Measurements from ENCODE around the gene NUAK1. TPM values are rescaled to one million over a fixed set of nuclear protein-coding genes. Genes with fewer than 3 reads are reported as not detected.

NUAK1 gene
- total RNA-seq, 2 donors from 2014 or later, result 16.9 to 30.1 TPM

GRCh38 chr12:106046947-106047346 lies 91.8 kb downstream of the NUAK1 start:
- no peaks in the 10 kb centered on the region for H3K9me3 ChIP-seq
- H3K4me3 ChIP-seq, result no peak overlapping the region
- no peak for DNase-seq (ENCODE audit: low spot score)
- peaks cover 0 to 3% of the 10 kb centered on the region in 2 donors for H3K4me1 ChIP-seq
- H3K36me3 ChIP-seq, result no peaks in the 10 kb centered on the region
- H3K27me3 ChIP-seq, result no peaks in the 10 kb centered on the region
- H3K27ac ChIP-seq, result no peak overlapping the region
- no peak for TF ChIP-seq CTCF (IDR thresholded peaks at IDR 0.05)

GRCh38 chr12:106046301-106046846 lies 92.4 kb downstream of the NUAK1 start:
- Histone ChIP-seq H3K36me3 (no peaks in the 10 kb centered on the region), H3K4me3 (no peak overlapping the region), H3K27ac (no peak overlapping the region), H3K27me3 (no peaks in the 10 kb centered on the region), H3K4me1 (peaks cover 0 to 3% of the 10 kb centered on the region in 2 donors), H3K9me3 (no peaks in the 10 kb centered on the region)
- no peak for DNase-seq (ENCODE audit: low spot score)
- no peak for TF ChIP-seq CTCF (IDR thresholded peaks at IDR 0.05)

GRCh38 chr12:106045251-106045674 lies 93.5 kb downstream of the NUAK1 start:
- no peak for TF ChIP-seq CTCF (IDR thresholded peaks at IDR 0.05)
- Histone ChIP-seq H3K4me1 (peaks cover 0 to 3% of the 10 kb centered on the region in 2 donors), H3K9me3 (no peaks in the 10 kb centered on the region)

GRCh38 chr12:106044773-106045172 lies 94.0 kb downstream of the NUAK1 start:
- H3K27me3 ChIP-seq, result no peaks in the 10 kb centered on the region
- no peaks in the 10 kb centered on the region for H3K9me3 ChIP-seq
- H3K4me3 ChIP-seq, result no peak overlapping the region
- H3K4me1 ChIP-seq, result peaks cover 0 to 3% of the 10 kb centered on the region in 2 donors
- H3K36me3 ChIP-seq, result no peaks in the 10 kb centered on the region
- TF ChIP-seq CTCF (IDR thresholded peaks at IDR 0.05), result no peak
- no peak overlapping the region for H3K27ac ChIP-seq
- no peak for DNase-seq (ENCODE audit: low spot score)

More at GRCh38 chr12:106045251-106045674, 93.5 kb downstream of the NUAK1 start:
- no peak for DNase-seq (ENCODE audit: low spot score)
- Histone ChIP-seq H3K27me3 (no peaks in the 10 kb centered on the region), H3K4me3 (no peak overlapping the region), H3K27ac (no peak overlapping the region), H3K36me3 (no peaks in the 10 kb centered on the region)

- peaks cover 0 to 3% of the 10 kb centered on the region in 2 donors for H3K4me1 ChIP-seq
- no peak for TF ChIP-seq CTCF (IDR thresholded peaks at IDR 0.05)
- no peak overlapping the region for H3K27ac ChIP-seq
- H3K9me3 ChIP-seq, result no peaks in the 10 kb centered on the region
- DNase-seq (ENCODE audit: low spot score), result no peak
- no peaks in the 10 kb centered on the region for H3K27me3 ChIP-seq
- H3K4me3 ChIP-seq, result no peak overlapping the region
- H3K36me3 ChIP-seq, result no peaks in the 10 kb centered on the region
These were observed 96.7 kb downstream of the NUAK1 start for GRCh38 chr12:106042037-106042436.

GRCh38 chr12:106040521-106040920 lies 98.2 kb downstream of the NUAK1 start:
- Histone ChIP-seq H3K9me3 (no peaks in the 10 kb centered on the region), H3K27me3 (no peaks in the 10 kb centered on the region), H3K27ac (no peak overlapping the region), H3K36me3 (no peaks in the 10 kb centered on the region), H3K4me1 (peaks cover 0 to 3% of the 10 kb centered on the region in 2 donors), H3K4me3 (no peak overlapping the region)
- no peak for DNase-seq (ENCODE audit: low spot score)
- no peak for TF ChIP-seq CTCF (IDR thresholded peaks at IDR 0.05)

Data from right atrium auricular region (tissue), 2 donors.